IPS-20b (cell line): ENCODE measurements around the gene SPARC.

Experiments
- H3K27ac ChIP-seq: one replicate; pipeline ENCODE4 v1.5.1; 2013; ENCODE audit warnings: low read length
- H3K27me3 ChIP-seq: 2 replicates; pipeline ENCODE4 v1.6.1; 2013; ENCODE audit warnings: mild to moderate bottlenecking, low read length, inconsistent platforms; ENCODE audit not compliant: insufficient read depth
- H3K36me3 ChIP-seq: 2 replicates; pipeline ENCODE4 v1.6.1; 2013; ENCODE audit warnings: low read depth, mild to moderate bottlenecking, inconsistent platforms, low read length, moderate library complexity; ENCODE audit not compliant: insufficient read depth
- H3K4me1 ChIP-seq: 2 replicates; pipeline ENCODE4 v1.6.1; 2013; ENCODE audit warnings: mild to moderate bottlenecking, control low read depth, inconsistent platforms, low read length, moderate library complexity; ENCODE audit not compliant: insufficient read depth
- H3K4me3 ChIP-seq: 2 replicates; pipeline ENCODE4 v1.5.1; 2013; ENCODE audit warnings: mild to moderate bottlenecking, low read length, inconsistent platforms
- H3K9ac ChIP-seq: 2 replicates; pipeline ENCODE4 v1.6.1; 2013; ENCODE audit warnings: low read depth, mild to moderate bottlenecking, inconsistent platforms, low read length, moderate library complexity
- H3K9me3 ChIP-seq: 2 replicates; pipeline ENCODE4 v1.6.1; 2013; ENCODE audit warnings: mild to moderate bottlenecking, low read depth, low read length, inconsistent platforms; ENCODE audit not compliant: insufficient read depth

Gene SPARC

DNA sequence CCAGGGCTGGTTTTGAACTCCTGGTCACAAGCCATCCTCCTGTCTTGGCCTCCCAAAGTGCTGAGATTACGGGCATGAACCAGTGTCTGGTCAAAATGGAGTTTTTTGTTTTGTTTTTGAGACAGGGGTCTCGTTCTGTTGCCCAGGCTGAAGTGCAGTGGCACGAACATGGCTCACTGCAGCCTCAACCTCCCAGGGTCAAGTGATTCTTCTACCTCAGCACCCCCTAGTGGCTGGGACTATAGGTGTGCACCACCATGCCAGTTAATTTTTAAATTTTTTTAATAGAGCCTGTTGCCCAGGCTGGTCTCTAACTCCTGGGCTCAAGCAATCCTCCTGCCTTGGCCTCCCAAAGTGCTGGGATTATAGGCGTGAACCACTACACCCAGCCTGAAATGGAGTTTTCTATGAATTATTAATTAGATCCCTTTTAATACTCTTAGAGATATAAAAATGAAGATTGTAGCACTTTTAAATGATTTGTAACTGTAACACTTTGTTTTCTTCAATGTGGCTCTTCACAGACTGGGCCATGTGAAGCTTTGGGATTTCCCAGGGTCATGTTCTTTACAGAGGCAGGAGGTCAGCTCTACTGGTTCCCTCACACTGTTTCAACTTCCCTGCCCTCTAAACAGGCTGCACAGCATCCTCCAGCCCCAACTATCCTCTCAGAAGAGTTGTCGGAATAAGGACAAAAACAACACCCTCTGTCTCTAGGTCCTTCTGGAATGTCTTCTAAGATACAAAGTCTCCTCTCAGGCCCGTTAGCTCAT, 32.7 kb upstream of the SPARC start:
- Histone ChIP-seq H3K36me3 (no peaks in the 10 kb centered on the region), H3K27me3 (no peaks in the 10 kb centered on the region), H3K27ac (no peak overlapping the region), H3K9ac (no peak overlapping the region), H3K9me3 (no peaks in the 10 kb centered on the region), H3K4me3 (no peak overlapping the region), H3K4me1 (peaks cover 7% of the 10 kb centered on the region)

DNA sequence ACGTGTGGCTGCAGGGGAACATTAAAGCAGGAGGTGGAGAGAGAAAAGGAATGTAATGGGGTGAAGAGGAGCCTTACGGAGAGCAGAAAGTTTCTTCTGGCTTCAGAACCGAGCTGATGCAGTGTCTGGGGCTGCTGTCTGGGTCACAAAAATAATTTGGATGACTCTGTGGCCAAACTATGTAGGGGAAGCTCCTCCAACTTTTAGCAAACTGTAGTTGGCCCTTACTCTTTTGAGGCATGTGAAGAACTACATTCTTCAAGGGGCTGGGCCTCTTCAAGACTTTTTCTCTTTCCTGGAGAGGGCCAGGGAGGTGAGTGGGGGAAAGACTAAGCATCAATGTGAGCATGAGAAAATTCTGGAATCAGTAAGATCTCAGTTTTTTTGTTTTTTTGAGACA, 31.9 kb upstream of the SPARC start:
- no peak overlapping the region for H3K4me3 ChIP-seq
- no peak overlapping the region for H3K27ac ChIP-seq
- no peak overlapping the region for H3K9ac ChIP-seq
- H3K27me3 ChIP-seq, result no peaks in the 10 kb centered on the region
- H3K9me3 ChIP-seq, result no peaks in the 10 kb centered on the region
- H3K4me1 ChIP-seq, result peaks cover 7% of the 10 kb centered on the region
- H3K36me3 ChIP-seq, result no peaks in the 10 kb centered on the region

DNA sequence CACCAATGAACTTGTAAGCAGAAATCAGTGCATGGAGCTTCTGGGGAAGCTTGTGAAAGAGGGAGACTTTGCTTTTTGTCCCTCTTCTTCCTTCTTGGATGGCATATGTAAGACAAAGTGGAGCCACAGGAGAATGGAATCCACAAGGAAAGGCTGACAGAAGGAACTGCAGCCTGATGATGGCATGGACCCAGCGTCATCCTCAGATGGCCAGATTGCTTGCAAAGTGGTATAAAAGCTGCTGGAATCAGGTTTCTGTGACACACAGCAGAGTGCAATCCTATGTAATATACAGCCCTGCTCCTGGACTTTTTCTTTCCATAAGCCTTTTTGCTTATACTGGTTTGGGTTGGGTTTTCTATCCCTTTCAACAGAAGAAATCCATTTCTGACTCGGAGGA, 31.4 kb upstream of the SPARC start:
- Histone ChIP-seq H3K4me1 (peaks cover 7% of the 10 kb centered on the region), H3K9ac (no peak overlapping the region), H3K27me3 (no peaks in the 10 kb centered on the region), H3K9me3 (no peaks in the 10 kb centered on the region), H3K27ac (no peak overlapping the region), H3K36me3 (no peaks in the 10 kb centered on the region), H3K4me3 (no peak overlapping the region)

DNA sequence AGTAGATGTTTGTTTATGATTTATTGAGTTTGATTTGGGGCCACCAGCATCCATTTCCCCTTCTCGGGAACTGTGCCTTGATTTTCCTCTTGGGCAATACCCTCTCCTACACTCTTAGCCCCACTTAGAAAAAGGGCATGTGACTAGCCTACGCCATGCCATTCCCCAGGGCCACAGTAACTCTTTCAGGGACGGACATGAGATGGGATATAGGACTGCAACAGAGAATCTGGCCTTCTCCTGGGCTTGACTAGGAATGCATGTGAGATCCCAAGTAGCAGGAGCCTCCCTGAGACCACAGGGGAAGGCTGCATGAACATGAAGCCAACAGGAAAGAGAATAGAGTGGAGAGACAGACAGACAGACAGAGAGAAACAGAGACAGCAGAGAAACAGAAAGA, 30.7 kb upstream of the SPARC start:
- no peaks in the 10 kb centered on the region for H3K36me3 ChIP-seq
- H3K4me3 ChIP-seq, result no peak overlapping the region
- H3K27ac ChIP-seq, result no peak overlapping the region
- H3K27me3 ChIP-seq, result no peaks in the 10 kb centered on the region
- peaks cover 7% of the 10 kb centered on the region for H3K4me1 ChIP-seq
- no peak overlapping the region for H3K9ac ChIP-seq
- no peaks in the 10 kb centered on the region for H3K9me3 ChIP-seq

GRCh38 chr5:151709109-151709735, 22.5 kb upstream of the SPARC start:
- no peaks in the 10 kb centered on the region for H3K36me3 ChIP-seq
- no peak overlapping the region for H3K9ac ChIP-seq
- H3K27me3 ChIP-seq, result no peaks in the 10 kb centered on the region
- peaks cover 5% of the 10 kb centered on the region; the same call in 1 of the 2 replicates for H3K4me1 ChIP-seq
- H3K27ac ChIP-seq, result no peak overlapping the region
- no peaks in the 10 kb centered on the region for H3K9me3 ChIP-seq
- no peak overlapping the region for H3K4me3 ChIP-seq

- Histone ChIP-seq H3K4me1 (peaks cover 5% of the 10 kb centered on the region; the same call in 1 of the 2 replicates), H3K27ac (no peak overlapping the region), H3K27me3 (no peaks in the 10 kb centered on the region), H3K9ac (no peak overlapping the region), H3K4me3 (no peak overlapping the region), H3K9me3 (no peaks in the 10 kb centered on the region), H3K36me3 (no peaks in the 10 kb centered on the region)
Measured at GRCh38 chr5:151708126-151708525, 21.4 kb upstream of the SPARC start.

- Histone ChIP-seq H3K4me3 (no peak overlapping the region), H3K4me1 (peaks cover 5% of the 10 kb centered on the region; the same call in 1 of the 2 replicates), H3K27me3 (no peaks in the 10 kb centered on the region), H3K27ac (no peak overlapping the region), H3K9ac (no peak overlapping the region), H3K9me3 (no peaks in the 10 kb centered on the region), H3K36me3 (no peaks in the 10 kb centered on the region)
Measured at GRCh38 chr5:151707567-151707966, 20.9 kb upstream of the SPARC start.

GRCh38 chr5:151706906-151707305, 20.2 kb upstream of the SPARC start:
- H3K27ac ChIP-seq, result no peak overlapping the region
- H3K36me3 ChIP-seq, result no peaks in the 10 kb centered on the region
- H3K27me3 ChIP-seq, result no peaks in the 10 kb centered on the region
- no peak overlapping the region for H3K9ac ChIP-seq
- no peak overlapping the region for H3K4me3 ChIP-seq
- no peaks in the 10 kb centered on the region for H3K9me3 ChIP-seq
- peaks cover 5% of the 10 kb centered on the region; the same call in 1 of the 2 replicates for H3K4me1 ChIP-seq

GRCh38 chr5:151703780-151704179, 17.1 kb upstream of the SPARC start:
- no peak overlapping the region for H3K27ac ChIP-seq
- no peak overlapping the region for H3K9ac ChIP-seq
- no peaks in the 10 kb centered on the region for H3K36me3 ChIP-seq
- H3K4me1 ChIP-seq, result peaks cover 8% of the 10 kb centered on the region
- H3K9me3 ChIP-seq, result no peaks in the 10 kb centered on the region
- no peaks in the 10 kb centered on the region for H3K27me3 ChIP-seq
- no peak overlapping the region for H3K4me3 ChIP-seq

DNA sequence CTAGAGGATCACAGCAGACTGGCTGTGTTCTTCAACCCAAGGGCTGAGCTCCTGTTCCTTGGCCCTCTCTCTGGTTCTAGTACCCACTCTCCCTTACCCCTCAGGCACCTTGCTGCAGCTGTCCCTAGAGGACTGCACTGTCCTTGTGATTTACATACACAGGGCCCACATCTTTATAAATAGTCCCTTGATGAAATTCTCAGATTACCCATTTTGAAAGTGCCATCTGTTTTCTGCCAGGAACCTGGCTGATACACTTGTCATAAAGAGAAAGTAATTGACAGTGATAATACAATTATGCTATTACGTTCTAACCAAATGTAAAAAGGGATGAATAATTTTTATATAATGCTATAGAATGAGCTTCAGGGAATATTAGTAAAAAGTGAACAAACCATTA, 16.5 kb upstream of the SPARC start:
- H3K4me3 ChIP-seq, result no peak overlapping the region
- no peaks in the 10 kb centered on the region for H3K9me3 ChIP-seq
- H3K36me3 ChIP-seq, result no peaks in the 10 kb centered on the region
- peaks cover 7% of the 10 kb centered on the region for H3K4me1 ChIP-seq
- no peak overlapping the region for H3K27ac ChIP-seq
- no peak overlapping the region for H3K9ac ChIP-seq
- no peaks in the 10 kb centered on the region for H3K27me3 ChIP-seq

- H3K4me3 ChIP-seq, result no peak overlapping the region
- no peaks in the 10 kb centered on the region for H3K36me3 ChIP-seq
- H3K27me3 ChIP-seq, result no peaks in the 10 kb centered on the region
- peaks cover 15% of the 10 kb centered on the region for H3K4me1 ChIP-seq
- no peak overlapping the region for H3K27ac ChIP-seq
- no peak overlapping the region for H3K9ac ChIP-seq
- no peaks in the 10 kb centered on the region for H3K9me3 ChIP-seq
Measured at GRCh38 chr5:151700820-151701219, 14.1 kb upstream of the SPARC start.

DNA sequence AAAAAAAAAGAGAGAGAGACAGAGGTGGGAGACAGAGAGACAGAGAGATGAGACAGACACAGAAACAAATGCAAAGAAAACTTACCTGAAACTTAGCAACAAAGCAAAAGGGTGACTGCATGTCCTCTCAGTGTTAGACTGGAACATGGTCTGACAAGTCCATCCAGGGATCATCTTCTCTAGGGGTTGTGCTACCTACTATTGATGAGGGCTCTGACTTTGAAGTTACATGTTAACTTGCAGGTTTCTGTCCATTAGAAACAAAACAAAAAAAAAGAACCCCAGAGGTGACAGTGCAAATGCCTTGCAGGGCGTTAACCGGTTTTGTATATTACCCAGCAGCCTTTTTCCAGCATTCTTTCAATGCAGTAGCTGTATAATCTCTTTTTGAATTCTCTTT, 13.6 kb upstream of the SPARC start:
- Histone ChIP-seq H3K9me3 (no peaks in the 10 kb centered on the region), H3K36me3 (no peaks in the 10 kb centered on the region), H3K4me3 (no peak overlapping the region), H3K27ac (no peak overlapping the region), H3K9ac (no peak overlapping the region), H3K4me1 (peaks cover 15% of the 10 kb centered on the region), H3K27me3 (no peaks in the 10 kb centered on the region)
